ENCODE measurements around the gene AOC2.

AOC2 gene

GRCh38 chr17:42845918-42846593, 1.7 kb downstream of the AOC2 start:
- Mint-ChIP-seq H3K4me3 (no peak overlapping the region), H3K27ac (peak overlapping the region; percentile 77), H3K27me3 (ENCODE audit: low read depth, poor library complexity) (no peaks in the 10 kb centered on the region), H3K9me3 (no peaks in the 10 kb centered on the region), H3K36me3 (ENCODE audit: low read depth) (peaks cover 21% of the 10 kb centered on the region), H3K4me1 (peaks cover 20% of the 10 kb centered on the region)
- no peak for TF ChIP-seq CTCF (IDR thresholded peaks at IDR 0.05)
- DNase-seq = no peak

- H3K36me3 Mint-ChIP-seq (ENCODE audit: low read depth) = peaks cover 14% of the 10 kb centered on the region
- peaks cover 22% of the 10 kb centered on the region for H3K4me1 Mint-ChIP-seq
- no peak for TF ChIP-seq CTCF (IDR thresholded peaks at IDR 0.05)
- H3K27me3 Mint-ChIP-seq (ENCODE audit: low read depth, poor library complexity) = no peaks in the 10 kb centered on the region
- H3K27ac Mint-ChIP-seq = no peak overlapping the region
- H3K9me3 Mint-ChIP-seq = no peaks in the 10 kb centered on the region
- no peak overlapping the region for H3K4me3 Mint-ChIP-seq
- no peak for DNase-seq
These were observed 2.4 kb downstream of the AOC2 start for GRCh38 chr17:42846594-42847280.

- no peak for DNase-seq
- H3K27me3 Mint-ChIP-seq (ENCODE audit: low read depth, poor library complexity) = peaks cover 2% of the 10 kb centered on the region
- no peak for TF ChIP-seq CTCF (IDR thresholded peaks at IDR 0.05)
- no peaks in the 10 kb centered on the region for H3K9me3 Mint-ChIP-seq
- no peak overlapping the region for H3K27ac Mint-ChIP-seq
- peaks cover 22% of the 10 kb centered on the region for H3K4me1 Mint-ChIP-seq
- peaks cover 6% of the 10 kb centered on the region for H3K36me3 Mint-ChIP-seq (ENCODE audit: low read depth)
- H3K4me3 Mint-ChIP-seq = no peak overlapping the region
These were observed 3.7 kb downstream of the AOC2 start for GRCh38 chr17:42848093-42848492.

- Mint-ChIP-seq H3K27ac (no peak overlapping the region), H3K27me3 (ENCODE audit: low read depth, poor library complexity) (peaks cover 5% of the 10 kb centered on the region), H3K36me3 (ENCODE audit: low read depth) (no peaks in the 10 kb centered on the region), H3K9me3 (no peaks in the 10 kb centered on the region), H3K4me3 (no peak overlapping the region), H3K4me1 (peaks cover 22% of the 10 kb centered on the region)
- no peak for TF ChIP-seq CTCF (IDR thresholded peaks at IDR 0.05)
- DNase-seq = no peak
These were observed 4.7 kb downstream of the AOC2 start for GRCh38 chr17:42849031-42849430.

- H3K9me3 Mint-ChIP-seq = no peaks in the 10 kb centered on the region
These were observed 5.2 kb downstream of the AOC2 start for GRCh38 chr17:42849451-42850181.

More at GRCh38 chr17:42849451-42850181, 5.2 kb downstream of the AOC2 start:
- TF ChIP-seq CTCF (IDR thresholded peaks at IDR 0.05) = no peak
- DNase-seq = no peak
- Mint-ChIP-seq H3K36me3 (ENCODE audit: low read depth) (no peaks in the 10 kb centered on the region), H3K4me3 (no peak overlapping the region), H3K27me3 (ENCODE audit: low read depth, poor library complexity) (peaks cover 5% of the 10 kb centered on the region), H3K27ac (no peak overlapping the region), H3K4me1 (peaks cover 22% of the 10 kb centered on the region)
